Testis (tissue), 3 donors: ENCODE data around the gene MMP20. TPM values are rescaled to one million over a fixed set of nuclear protein-coding genes. Genes with fewer than 3 reads are reported as not detected.

Experiments
- DNase-seq: peaks from one replicate; pipeline ENCODE4 v3.0.0-alpha.2; 2019
- H3K27ac ChIP-seq, 2 donors: fragments of 200-600 bp; sonication (generic); one replicate each; pipeline ENCODE4 v1.5.1; 2019
- H3K27me3 ChIP-seq: fragments of 200-600 bp; sonication (generic); one replicate; pipeline ENCODE4 v1.5.1; 2019
- H3K36me3 ChIP-seq: fragments of 200-600 bp; sonication (generic); one replicate; pipeline ENCODE4 v1.5.1; 2017; ENCODE audit warnings: low read depth; ENCODE audit errors: missing control alignments
- H3K4me1 ChIP-seq: fragments of 200-600 bp; sonication (generic); one replicate; pipeline ENCODE4 v1.5.1; 2019
- H3K4me3 ChIP-seq, 2 donors: fragments of 200-600 bp; sonication (generic); one replicate each; pipeline ENCODE4 v1.5.1; 2017 to 2019
- H3K9me3 ChIP-seq: fragments of 200-600 bp; sonication (generic); one replicate; pipeline ENCODE4 v1.5.1; 2017
- CTCF ChIP-seq, 3 experiments: fragments of 450-650 bp in 2 of 3; fragments of 200-600 bp in 1 of 3; sonication (generic) in 1 of 3; IDR thresholded peaks; one replicate each; pipeline ENCODE4 v1.5.1; 2016 to 2019; ENCODE audit warnings: antibody characterized with exemption in 3 of 3, mild to moderate bottlenecking in 2 of 3, moderate library complexity in 1 of 3
- POLR2A ChIP-seq: fragments of 450-650 bp; IDR thresholded peaks from one replicate; pipeline ENCODE4 v1.6.1; 2017; ENCODE audit warnings: antibody characterized with exemption, mild to moderate bottlenecking, moderate library complexity
- WGBS, 2 donors: methylation state at CpG; one replicate each; pipeline ENCODE4 v1.1.5; 2018; 5-methylcytosine and 5-hydroxymethylcytosine counted together
- intact Hi-C: fragments of 100-400 bp; cut with DNase I; formaldehyde crosslinking; loops from one replicate; pipeline ENCODE4 v1.15.1; 2023; ENCODE audit warnings: low total_unique reads
- polyA plus RNA-seq: library from polyadenylated mRNA; stranded (reverse); fragments of 350-450 nt; fragmentation: Illumina TruSeq; extraction: RNeasy Lipid Tissue Mini Kit (QIAGEN cat#74804); gene quantifications from one replicate; pipeline ENCODE4 v1.2.3, GENCODE V29; 2014; ENCODE audit warnings: low read depth, low replicate concordance; ENCODE audit not compliant: insufficient read depth
- total RNA-seq, 2 donors: library from RNA; depleted of rRNA; stranded (reverse); fragments of >200 nt; gene quantifications; one replicate each; pipeline ENCODE4 v1.2.3, GENCODE V29; 2016

The MMP20 gene
- total and polyA plus RNA-seq, 3 donors from 2014 or later, result 3.1 to 15.5 TPM; not detected in 1

GRCh38 chr11:102561636-102562035 lies 63.5 kb downstream of the MMP20 start:
- DNase-seq, result no peak
- no peak for TF ChIP-seq CTCF (IDR thresholded peaks at IDR 0.05)
- TF ChIP-seq POLR2A, result no peak
- no peak overlapping the region for H3K27ac ChIP-seq

DNA sequence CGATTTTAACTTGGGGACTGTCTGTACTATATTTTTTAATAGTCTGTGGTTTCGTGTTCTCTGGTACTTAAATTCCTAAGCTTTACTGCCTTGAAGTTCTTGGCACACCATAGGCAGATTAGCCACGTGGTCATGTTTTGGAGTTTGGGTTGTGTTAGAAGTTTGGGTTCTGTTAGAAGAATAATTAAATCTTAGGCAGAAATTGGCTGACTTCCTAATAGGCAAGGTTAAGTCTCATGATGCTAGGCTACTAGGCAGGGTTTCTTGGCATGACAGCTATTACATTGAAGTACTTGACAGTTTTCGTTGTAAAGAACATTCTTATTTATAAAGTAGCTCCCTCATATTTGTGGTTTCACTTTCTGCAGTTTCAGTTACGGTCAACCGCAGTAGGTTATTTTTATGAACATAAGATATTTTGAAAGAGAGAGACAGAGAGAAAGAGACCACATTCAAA lies 64.5 kb downstream of the MMP20 start:
- 47 to 50% methylated on average over 6 of the region's 6 CpGs for WGBS, 2 donors
- Histone ChIP-seq H3K36me3 (no peaks in the 10 kb centered on the region), H3K27ac (no peak overlapping the region), H3K4me1 (no peaks in the 10 kb centered on the region), H3K27me3 (no peaks in the 10 kb centered on the region), H3K4me3 (no peak overlapping the region), H3K9me3 (no peaks in the 10 kb centered on the region)
- intact Hi-C loops, result no loop called here
- TF ChIP-seq CTCF (IDR thresholded peaks at IDR 0.05) (no peak), POLR2A (no peak)
- peak; percentile 50 for DNase-seq

More at GRCh38 chr11:102561636-102562035, 63.5 kb downstream of the MMP20 start:
- intact Hi-C loops, result no loop called here
- no peaks in the 10 kb centered on the region for H3K9me3 ChIP-seq
- no peaks in the 10 kb centered on the region for H3K4me1 ChIP-seq
- H3K36me3 ChIP-seq, result no peaks in the 10 kb centered on the region
- H3K27me3 ChIP-seq, result no peaks in the 10 kb centered on the region
- H3K4me3 ChIP-seq, result no peak overlapping the region

DNA sequence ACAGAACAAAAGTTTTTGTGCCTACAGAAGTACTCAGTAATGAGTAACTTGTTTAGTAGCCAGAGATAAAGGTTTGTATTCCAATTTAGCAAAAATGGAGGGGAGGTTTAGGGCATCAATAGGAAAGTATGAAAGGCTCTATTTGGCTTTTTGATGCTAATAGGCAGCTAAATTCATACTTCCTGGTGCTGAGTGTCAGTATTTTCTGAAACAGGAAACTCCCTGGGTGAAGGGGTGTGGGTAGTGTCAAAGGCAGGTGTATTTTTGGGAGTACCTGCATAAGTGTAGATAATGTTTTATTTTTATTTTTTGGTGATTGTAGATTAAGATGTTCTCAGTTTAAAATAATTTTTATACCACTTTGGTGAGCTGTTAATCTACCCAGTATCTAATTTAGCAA lies 65.3 kb downstream of the MMP20 start:
- no peak for DNase-seq
- Histone ChIP-seq H3K27me3 (no peaks in the 10 kb centered on the region), H3K9me3 (no peaks in the 10 kb centered on the region), H3K4me3 (no peak overlapping the region), H3K4me1 (no peaks in the 10 kb centered on the region), H3K27ac (no peak overlapping the region), H3K36me3 (no peaks in the 10 kb centered on the region)
- intact Hi-C loops, result no loop called here
- TF ChIP-seq POLR2A (no peak), CTCF (IDR thresholded peaks at IDR 0.05) (no peak)

GRCh38 chr11:102555091-102555490 lies 70.0 kb downstream of the MMP20 start:
- TF ChIP-seq POLR2A (no peak), CTCF (IDR thresholded peaks at IDR 0.05) (no peak)
- H3K36me3 ChIP-seq, result no peaks in the 10 kb centered on the region
- WGBS, 2 donors, result 90 to 91% methylated on average over 3 of the region's 3 CpGs
- H3K4me3 ChIP-seq, result no peak overlapping the region
- H3K27me3 ChIP-seq, result no peaks in the 10 kb centered on the region
- intact Hi-C loops, result no loop called here
- no peak overlapping the region for H3K27ac ChIP-seq
- H3K9me3 ChIP-seq, result no peaks in the 10 kb centered on the region
- H3K4me1 ChIP-seq, result no peaks in the 10 kb centered on the region
- no peak for DNase-seq

GRCh38 chr11:102553835-102554282 lies 71.3 kb downstream of the MMP20 start:
- TF ChIP-seq CTCF (IDR thresholded peaks at IDR 0.05), result no peak
- TF ChIP-seq POLR2A, result no peak
- Histone ChIP-seq H3K4me3 (no peak overlapping the region), H3K36me3 (no peaks in the 10 kb centered on the region), H3K9me3 (no peaks in the 10 kb centered on the region), H3K27me3 (no peaks in the 10 kb centered on the region), H3K4me1 (no peaks in the 10 kb centered on the region), H3K27ac (no peak overlapping the region)
- WGBS, 2 donors, result 72 to 73% methylated on average over 5 of the region's 5 CpGs
- intact Hi-C loops, result no loop called here
- DNase-seq, result no peak
